Adrenal gland (tissue), 12 donors: ENCODE results near the gene CDYL2. TPM values are rescaled to one million over a fixed set of nuclear protein-coding genes. Genes with fewer than 3 reads are reported as not detected.

Experiments used
- DNase-seq, 7 donors: peaks; one replicate each; pipeline ENCODE4 v3.0.0-alpha.2; 2019 to 2020
- H3K27ac ChIP-seq, 5 donors: fragments of 200-600 bp; sonication (generic) in 4 of 5; 1 replicate in 3 of 5; 2 replicates in 2 of 5; pipeline versions ENCODE4 v1.5.1 to v1.8.0; 2016 to 2020; ENCODE audit warnings: mild to moderate bottlenecking in 1 of 5
- H3K27me3 ChIP-seq: fragments of 200-600 bp; 2 replicates; pipeline ENCODE4 v1.8.0; 2021
- H3K36me3 ChIP-seq, 2 donors: fragments of 200-600 bp; replicated peaks in 1 of 2; 1 replicate in 1 of 2; 2 replicates in 1 of 2; pipeline versions ENCODE4 v1.5.1 to v1.8.0; 2018 to 2022
- H3K4me1 ChIP-seq, 2 donors: fragments of 200-600 bp; replicated peaks in 1 of 2; 1 replicate in 1 of 2; 2 replicates in 1 of 2; pipeline versions ENCODE4 v1.5.1 to v1.8.0; 2018 to 2021
- H3K4me3 ChIP-seq, 4 donors: fragments of 200-600 bp; sonication (generic) in 3 of 4; one replicate each; pipeline ENCODE4 v1.5.1; 2016 to 2018
- H3K9me3 ChIP-seq, 3 donors: fragments of 200-600 bp; sonication (generic) in 1 of 3; replicated peaks in 1 of 3; 1 replicate in 2 of 3; 2 replicates in 1 of 3; pipeline versions ENCODE4 v1.5.1 to v1.8.0; 2016 to 2021
- CTCF ChIP-seq, 6 experiments: fragments of 450-650 bp in 4 of 6; fragments of 200-600 bp in 2 of 6; sonication (generic) in 1 of 6; IDR thresholded peaks; 1 replicate in 5 of 6; 2 replicates in 1 of 6; pipeline versions ENCODE4 v1.5.1 to v1.8.0; 2016 to 2021; ENCODE audit warnings: antibody characterized with exemption in 6 of 6, mild to moderate bottlenecking in 2 of 6, moderate library complexity in 1 of 6
- POLR2A ChIP-seq, 2 donors: fragments of 450-650 bp; IDR thresholded peaks; one replicate each; pipeline ENCODE4 v1.6.1; 2017; ENCODE audit warnings: antibody characterized with exemption in 2 of 2, mild to moderate bottlenecking in 2 of 2, moderate library complexity in 1 of 2
- WGBS, 4 donors: extraction: QIAGEN DNeasy Blood & Tissue Kit in 2 of 4; methylation state at CpG; one replicate each; pipeline versions ENCODE4 v1.1.5 to v1.1.7; 2013 to 2017; 5-methylcytosine and 5-hydroxymethylcytosine counted together
- intact Hi-C, 2 donors: fragments of 100-400 bp; cut with DNase I; formaldehyde crosslinking; loops; one replicate each; pipeline versions ENCODE4 v1.14.1 to v1.15.0; 2022 to 2023
- polyA plus RNA-seq, 3 donors: library from polyadenylated mRNA; stranded (reverse); fragments of 200-250 nt in 2 of 3; fragments of 350-450 nt in 1 of 3; fragmentation: Illumina TruSeq in 1 of 3; extraction: RNeasy Lipid Tissue Mini Kit (QIAGEN cat#74804) in 1 of 3; gene quantifications; one replicate each; pipeline ENCODE4 v1.2.3, GENCODE V29; 2013 to 2014
- total RNA-seq, 9 donors: library from RNA; depleted of rRNA in 4 of 9; stranded (reverse); fragments of >200 nt in 4 of 9; fragments of 120-200 nt in 1 of 9; fragmentation: NEBNext Ultra II Directional in 1 of 9; extraction: Animal tissue kit (Norgen Biotek cat#: 25700) in 1 of 9; gene quantifications; one replicate each; pipeline versions ENCODE4 v1.1.0 to v1.2.4, GENCODE V29; 2013 to 2023
- donor health status: healthy with polysubstance abuse.
- donor health status: Bipolar disorder and iron deficiency.
- donor health status: DM: yes; HTN: yes; CAD: no.
- donor health status: DM: no; HTN: no; CAD: no.
- donor health status: DM: no; HTN: no; CAD: no.
- donor health status: DM: yes; HTN: yes; CAD: no.

CDYL2 gene
- total and polyA plus RNA-seq, 12 donors = 0.61 to 14.0 (median 7.6) TPM

GRCh38 chr16:80596507-80597207 lies 207.7 kb downstream of the CDYL2 start:
- no peaks in the 10 kb centered on the region for H3K9me3 ChIP-seq
- H3K4me3 ChIP-seq = no peak overlapping the region
- no peaks in the 10 kb centered on the region for H3K36me3 ChIP-seq
- H3K27me3 ChIP-seq = no peaks in the 10 kb centered on the region
- intact Hi-C loops = no loop called here
- TF ChIP-seq CTCF (IDR thresholded peaks at IDR 0.05) (no peak), POLR2A (IDR thresholded peaks at IDR 0.05) (no peak)
- WGBS, 4 donors = 76 to 83% (median 78%) methylated on average over 7 of the region's 7 CpGs
- H3K27ac ChIP-seq = no peak overlapping the region
- DNase-seq = no peak
- no peaks in the 10 kb centered on the region for H3K4me1 ChIP-seq

DNA sequence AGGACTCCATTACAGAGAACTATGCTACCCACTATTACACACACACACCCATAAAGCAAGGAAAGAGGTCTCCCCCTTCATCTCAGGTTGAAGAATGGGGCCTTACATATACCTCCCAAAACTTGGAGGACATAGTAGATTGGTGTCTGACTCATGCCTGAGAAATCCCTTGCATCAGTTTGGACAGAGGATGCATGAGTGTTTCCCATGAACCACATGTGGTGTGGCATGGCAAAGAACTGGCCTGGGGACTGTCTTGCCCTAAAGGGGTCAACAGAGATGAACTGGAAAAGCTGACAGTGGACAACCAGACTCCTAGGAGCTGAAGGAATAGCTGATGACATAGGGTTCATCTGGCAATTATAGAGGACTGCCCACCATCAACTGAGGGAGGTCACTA lies 209.6 kb downstream of the CDYL2 start:
- Histone ChIP-seq H3K27ac (no peak overlapping the region), H3K36me3 (no peaks in the 10 kb centered on the region), H3K4me3 (no peak overlapping the region), H3K4me1 (no peaks in the 10 kb centered on the region), H3K27me3 (no peaks in the 10 kb centered on the region), H3K9me3 (no peaks in the 10 kb centered on the region)
- no peak for TF ChIP-seq POLR2A (IDR thresholded peaks at IDR 0.05)
- no peak for TF ChIP-seq CTCF (IDR thresholded peaks at IDR 0.05)
- no peak for DNase-seq
- intact Hi-C loops = no loop called here

- DNase-seq = no peak
- no peaks in the 10 kb centered on the region for H3K9me3 ChIP-seq
- 83 to 94% (median 90%) methylated on average over 2 of the region's 2 CpGs for WGBS, 4 donors
- H3K36me3 ChIP-seq = no peaks in the 10 kb centered on the region
- no peak overlapping the region for H3K4me3 ChIP-seq
- H3K27me3 ChIP-seq = no peaks in the 10 kb centered on the region
- intact Hi-C loops = no loop called here
- no peak overlapping the region for H3K27ac ChIP-seq
- no peaks in the 10 kb centered on the region for H3K4me1 ChIP-seq
- no peak for TF ChIP-seq POLR2A (IDR thresholded peaks at IDR 0.05)
- TF ChIP-seq CTCF (IDR thresholded peaks at IDR 0.05) = no peak
Observed at GRCh38 chr16:80592273-80592672, 212.1 kb downstream of the CDYL2 start.

- Histone ChIP-seq H3K4me3 (no peak overlapping the region), H3K4me1 (no peaks in the 10 kb centered on the region), H3K36me3 (no peaks in the 10 kb centered on the region), H3K27me3 (no peaks in the 10 kb centered on the region), H3K27ac (no peak overlapping the region), H3K9me3 (no peaks in the 10 kb centered on the region)
- intact Hi-C loops = no loop called here
- WGBS, 4 donors = 75 to 83% (median 79%) methylated on average over 7 of the region's 7 CpGs
- TF ChIP-seq POLR2A (IDR thresholded peaks at IDR 0.05) (no peak), CTCF (IDR thresholded peaks at IDR 0.05) (no peak)
- DNase-seq = no peak
Observed at GRCh38 chr16:80591071-80591915, 213.1 kb downstream of the CDYL2 start.
